GM23248 (cell line): ENCODE data around the gene TBC1D10B.

Experiments used
- EZH2 ChIP-seq: fragments of 200-600 bp; sonication (generic); IDR thresholded peaks from 2 replicates; pipeline ENCODE4 v1.6.1; 2018; ENCODE audit warnings: antibody characterized with exemption, mild to moderate bottlenecking; ENCODE audit not compliant: insufficient read depth, poor library complexity, severe bottlenecking
- EZH2phosphoT487 ChIP-seq: fragments of 200-600 bp; sonication (generic); IDR thresholded peaks from 2 replicates; pipeline ENCODE4 v1.6.1; 2018; ENCODE audit warnings: antibody characterized with exemption, moderate library complexity, mild to moderate bottlenecking, low read depth; ENCODE audit not compliant: insufficient read depth

- TF ChIP-seq EZH2phosphoT487 (no peak), EZH2 (no peak)
Measured at GRCh38 chr16:30383521-30383920, 13.2 kb upstream of the TBC1D10B start.
